GM19035 (cell line): ENCODE data around the gene NXN.
"Not testable (repeated sequence)": the region's sequence is repeated elsewhere in the genome, so short reads cannot be mapped to it uniquely, and the experiment has no call there.

Experiments
- ATAC-seq: cut with Tn5 transposase; IDR thresholded peaks from one replicate; pipeline ENCODE4 v1.9.1; 2021; ENCODE audit not compliant: unreplicated experiment

The NXN gene

DNA sequence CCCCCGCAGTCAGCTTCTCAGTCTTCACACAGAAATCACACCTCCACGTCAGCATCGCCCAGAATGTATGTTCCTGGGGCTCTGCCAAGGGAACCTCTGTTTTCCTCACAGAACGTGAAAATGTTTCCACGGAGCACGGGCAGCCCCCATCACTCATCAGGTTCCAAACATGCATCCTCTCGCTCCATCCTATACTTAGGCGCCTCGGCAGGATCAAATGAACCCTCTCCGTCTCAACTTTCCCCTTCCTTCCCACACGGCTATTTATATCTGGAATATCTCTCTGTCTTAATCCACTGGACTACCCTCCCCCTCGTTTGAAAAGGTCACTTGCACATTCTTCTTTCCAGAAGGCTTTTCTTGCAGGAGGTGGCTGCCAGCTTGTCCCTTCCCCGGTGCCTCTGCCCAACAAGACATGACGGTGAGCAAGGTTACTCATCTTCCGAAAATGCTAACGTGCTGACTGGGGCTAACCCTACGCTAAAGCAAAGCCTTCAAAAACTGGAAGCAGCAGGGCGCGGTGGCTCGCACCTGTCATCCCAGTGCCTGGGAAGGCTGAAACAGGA, 21.6 kb downstream of the NXN start:
- ATAC-seq = no peak

DNA sequence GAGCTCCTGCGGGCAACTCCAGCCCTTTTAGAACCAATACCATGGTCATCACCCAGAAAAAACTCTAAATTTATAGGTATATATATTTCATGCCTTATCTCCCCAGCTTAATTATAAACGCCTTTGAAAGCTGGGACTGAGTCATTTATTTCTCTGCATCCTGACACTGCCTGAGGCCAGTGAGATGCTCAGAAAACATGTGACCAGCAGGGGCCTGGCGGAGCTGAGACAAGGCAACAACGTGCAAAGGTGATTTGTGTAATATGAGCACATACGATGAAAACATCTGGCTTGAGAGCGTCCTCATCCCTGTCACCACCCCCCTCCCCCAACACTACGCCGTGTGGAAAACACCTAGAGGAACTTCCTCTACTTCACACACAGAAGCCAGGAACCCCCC, 22.7 kb downstream of the NXN start:
- no peak for ATAC-seq

DNA sequence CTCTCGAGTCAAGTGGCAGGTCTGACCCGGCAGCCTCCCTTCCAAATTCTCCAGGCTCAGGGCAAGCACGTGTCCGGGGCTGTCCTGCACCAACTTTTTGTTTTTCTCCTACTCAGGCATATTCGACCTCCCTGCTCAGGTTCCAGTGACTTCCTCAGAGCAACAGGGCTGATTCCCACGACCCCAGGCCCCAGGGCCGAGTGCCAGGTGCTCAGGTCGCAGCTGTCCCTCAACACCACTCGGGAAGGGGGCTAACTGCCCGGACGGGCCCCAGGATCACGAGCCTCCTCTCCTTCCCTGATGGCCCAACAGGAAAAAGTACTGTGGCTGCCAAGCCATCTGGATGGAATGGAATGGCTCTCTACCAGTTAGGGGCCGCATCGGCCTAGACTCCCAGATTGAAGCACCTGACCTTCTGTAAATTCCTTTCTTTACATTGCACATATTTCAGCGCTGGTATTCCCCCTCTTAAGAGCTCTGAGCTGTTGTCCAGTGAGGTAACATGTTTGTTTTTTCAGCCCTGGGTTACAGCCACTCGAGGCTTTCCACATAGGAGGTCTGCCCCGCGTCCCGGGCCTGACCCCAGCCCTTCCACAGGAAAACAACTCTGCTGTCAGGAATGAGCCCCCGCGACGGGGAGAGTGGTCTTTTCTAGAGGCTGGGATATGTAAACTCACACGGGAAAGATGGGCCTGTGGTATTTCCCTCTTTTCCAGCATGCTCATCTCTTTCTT, 25.0 kb downstream of the NXN start:
- no peak for ATAC-seq

DNA sequence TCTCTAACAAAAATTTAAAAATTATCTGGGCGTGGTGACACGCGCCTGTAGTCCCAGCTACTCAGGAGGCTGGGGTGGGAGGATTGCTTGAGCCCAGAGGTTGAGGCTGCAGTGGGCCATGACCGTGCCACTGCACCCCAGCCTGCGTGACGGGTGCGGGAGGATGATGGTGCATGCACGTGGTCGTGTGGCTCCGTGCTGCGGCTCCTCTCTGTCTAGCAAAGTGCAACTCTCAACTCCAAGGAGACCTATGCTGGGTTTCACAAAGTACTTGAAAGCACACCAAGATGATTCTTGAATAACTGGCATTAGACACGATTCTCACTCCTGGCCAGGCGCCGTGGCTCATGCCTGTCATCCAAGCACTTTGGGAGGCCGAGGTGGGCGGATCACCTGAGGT, 25.8 kb downstream of the NXN start:
- ATAC-seq = no peak

DNA sequence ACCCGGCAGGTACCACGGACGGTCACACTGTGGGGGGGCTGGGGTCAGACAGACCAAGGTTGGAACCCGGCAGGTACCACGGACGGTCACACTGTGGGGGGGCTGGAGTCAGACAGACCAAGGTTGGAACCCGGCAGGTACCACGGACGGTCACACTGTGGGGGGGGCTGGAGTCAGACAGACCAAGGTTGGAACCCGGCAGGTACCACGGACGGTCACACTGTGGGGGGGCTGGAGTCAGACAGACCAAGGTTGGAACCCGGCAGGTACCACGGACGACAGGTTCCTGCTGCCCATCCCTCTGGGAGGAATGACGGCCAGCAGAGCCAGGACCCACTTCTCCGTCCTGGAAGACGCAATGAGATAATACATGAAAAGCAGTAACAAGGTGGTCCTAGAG, 27.0 kb downstream of the NXN start:
- ATAC-seq = not testable (repeated sequence)

DNA sequence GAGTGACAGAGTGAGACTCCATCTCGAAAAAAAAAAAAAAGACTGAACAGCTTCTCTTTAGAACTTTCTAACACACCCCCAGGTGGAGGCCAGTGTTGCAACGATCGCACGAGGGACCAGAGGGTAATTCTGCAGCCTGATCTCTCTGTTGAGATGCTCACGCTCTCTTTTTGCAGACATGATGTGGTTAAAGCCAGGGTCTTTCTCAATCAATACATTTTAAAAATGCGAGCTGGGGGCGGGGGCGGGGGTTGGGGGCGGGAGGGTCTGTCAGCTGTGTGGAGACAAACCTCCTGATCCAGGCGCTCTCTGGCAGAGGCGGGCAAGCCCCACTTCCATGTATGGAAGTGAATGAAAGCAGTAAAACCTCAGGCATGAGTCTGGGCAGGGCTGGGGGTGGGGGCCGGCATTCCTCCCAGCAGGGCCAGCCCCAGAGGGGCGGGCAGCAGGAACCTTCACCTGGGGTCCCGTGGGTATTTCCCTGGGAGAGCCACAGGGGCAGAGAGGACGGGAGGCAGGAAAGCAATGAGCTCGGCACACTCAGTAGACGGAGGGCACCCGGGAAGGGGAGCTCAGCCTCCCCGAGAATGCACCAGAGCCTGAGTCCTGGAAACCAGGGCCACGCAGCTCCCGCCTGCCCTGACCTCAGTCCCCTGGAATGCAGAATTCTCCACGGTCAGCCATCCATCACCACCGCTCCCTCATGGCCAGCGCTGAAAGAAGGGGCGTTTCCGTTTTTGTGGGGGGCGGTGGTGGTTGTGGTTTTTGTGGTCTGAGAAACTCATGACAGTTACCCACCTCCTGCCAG, 28.0 kb downstream of the NXN start:
- no peak for ATAC-seq

DNA sequence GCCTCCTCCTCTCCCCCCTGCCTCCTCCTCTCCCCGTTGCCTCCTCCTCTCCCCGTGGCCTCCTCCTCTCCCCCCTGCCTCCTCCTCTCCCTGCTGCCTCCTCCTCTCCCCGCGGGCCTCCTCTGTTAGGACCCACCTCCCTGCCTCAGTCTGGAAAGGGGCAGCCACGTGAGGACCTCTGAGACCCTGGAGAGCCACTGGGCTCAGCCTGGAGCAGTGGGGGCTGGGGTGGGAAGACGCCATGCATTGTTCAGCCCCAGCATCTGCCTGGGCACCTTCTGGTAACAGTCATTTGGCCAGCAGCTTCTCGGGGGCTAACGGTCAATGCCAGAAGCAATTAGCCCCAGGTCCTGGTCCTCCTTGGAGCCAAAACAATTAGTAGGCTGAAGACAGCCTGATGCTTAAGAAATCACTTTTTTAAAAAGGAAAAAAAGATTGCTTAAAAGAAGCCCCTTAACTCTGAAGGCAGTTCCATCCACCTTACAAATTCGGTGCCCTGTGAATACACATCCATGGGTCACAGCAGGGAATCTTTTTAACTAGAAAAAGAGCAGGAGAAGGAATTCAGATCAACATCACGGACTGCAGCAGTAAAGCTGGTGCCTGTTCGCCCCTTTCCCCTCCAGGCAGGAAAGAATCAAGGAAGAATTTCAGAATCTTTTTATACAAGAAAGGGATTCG, 29.8 kb downstream of the NXN start:
- no peak for ATAC-seq

DNA sequence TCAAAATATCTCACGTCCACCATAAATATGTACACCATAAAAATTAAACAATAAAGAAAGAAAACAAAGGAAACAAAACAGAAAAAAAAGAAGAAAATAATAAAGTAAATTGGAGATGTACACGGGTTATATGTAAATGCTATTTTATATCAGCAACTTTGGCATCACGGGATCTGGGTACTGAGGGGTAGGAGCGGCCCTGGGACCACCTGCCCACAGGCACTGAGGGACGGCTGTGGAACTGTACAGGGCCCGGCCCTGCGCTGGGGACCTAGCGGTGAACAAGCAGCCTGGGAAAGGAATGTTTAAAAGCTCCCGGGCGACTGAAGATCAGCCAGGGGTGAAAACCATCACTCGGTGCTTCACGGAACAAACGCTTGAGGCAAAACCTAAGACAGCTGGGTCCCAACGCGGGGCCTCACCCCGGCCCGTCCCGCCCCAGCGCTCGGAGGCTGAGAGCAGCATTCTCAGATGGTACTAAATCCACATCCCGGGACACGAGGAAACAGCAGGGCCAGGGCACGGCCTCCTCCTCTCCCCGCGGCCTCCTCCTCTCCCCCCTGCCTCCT, 31.2 kb downstream of the NXN start:
- no peak for ATAC-seq

DNA sequence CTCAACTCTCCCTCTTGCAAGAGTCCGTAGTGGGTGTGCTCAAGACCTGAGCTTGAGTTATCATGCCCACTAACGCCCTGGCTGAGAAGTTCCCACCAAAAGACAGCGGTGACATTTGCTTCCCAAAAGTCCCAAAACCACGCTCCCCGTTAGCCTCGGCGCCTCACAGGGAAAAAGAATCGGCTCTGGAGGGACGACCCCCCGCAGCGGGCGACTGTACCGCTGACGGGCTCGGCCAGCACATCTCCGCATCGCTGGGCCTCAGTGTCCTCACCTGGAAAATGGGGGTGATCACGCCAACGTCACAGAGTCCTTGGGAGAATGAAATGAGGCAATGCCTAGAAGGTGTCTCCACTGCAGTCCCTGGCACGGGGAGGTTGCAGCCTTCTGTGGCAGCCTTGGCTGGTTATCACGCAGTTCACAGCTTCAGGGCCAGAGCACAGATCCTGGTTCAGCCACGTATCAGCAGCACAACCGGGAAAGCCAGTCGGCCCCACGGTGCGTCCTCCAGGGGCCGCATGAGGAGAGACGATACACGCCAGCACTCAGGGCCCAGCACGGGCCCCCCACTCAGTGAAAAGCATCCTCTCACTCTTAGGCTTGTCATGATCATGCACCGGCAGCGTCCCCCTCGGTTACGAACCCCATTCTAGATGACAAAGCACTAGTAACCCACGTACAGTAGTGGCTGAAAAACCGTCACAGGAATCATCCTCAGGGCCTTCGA, 32.9 kb downstream of the NXN start:
- no peak for ATAC-seq

DNA sequence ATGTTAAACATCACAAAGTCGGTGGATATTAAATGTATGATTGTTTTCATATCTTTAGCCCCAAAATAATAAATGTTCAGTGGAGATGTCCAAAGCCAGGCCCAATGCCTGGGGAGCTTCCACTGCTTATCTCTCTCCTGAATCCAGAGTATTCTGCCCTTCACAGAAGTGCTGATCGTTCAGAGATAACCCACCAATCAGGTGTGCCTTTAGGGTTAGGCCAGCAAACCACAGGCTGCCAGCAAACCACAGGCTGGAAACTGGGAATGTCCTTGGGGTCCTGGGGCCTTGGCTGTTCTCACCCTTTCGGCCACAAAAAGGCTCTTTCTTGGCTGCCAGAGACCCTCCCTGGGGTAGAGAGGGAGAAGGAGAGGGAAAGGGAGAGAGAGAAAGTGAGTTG, 33.9 kb downstream of the NXN start:
- ATAC-seq = no peak

DNA sequence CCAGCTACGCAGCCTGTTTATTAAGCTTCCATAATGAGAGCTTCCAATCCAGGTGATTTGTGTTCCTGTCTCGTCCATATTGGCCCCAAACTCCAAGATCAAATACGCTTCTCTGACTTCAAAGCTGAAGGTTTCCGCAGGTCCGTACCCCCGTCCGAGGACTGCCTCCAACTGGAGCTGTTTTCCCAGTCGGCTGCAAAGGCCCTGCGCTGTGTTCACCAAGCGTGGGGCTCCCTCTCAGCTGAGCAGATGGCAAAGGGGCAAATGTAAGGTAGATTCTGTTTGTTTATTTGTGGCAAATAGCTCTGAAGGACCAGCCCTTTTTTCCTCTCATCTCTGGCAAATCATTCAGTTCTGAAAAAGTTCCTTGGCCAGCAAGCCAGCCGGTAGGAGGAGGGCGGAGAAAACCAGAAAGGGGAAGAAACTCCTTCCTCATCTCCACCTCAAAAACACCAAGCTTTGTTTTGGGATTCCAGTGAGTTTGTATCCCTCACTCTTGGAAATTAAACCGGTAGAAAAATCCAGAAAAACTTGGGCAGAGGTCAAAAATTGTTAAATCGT, 35.2 kb downstream of the NXN start:
- ATAC-seq = no peak

DNA sequence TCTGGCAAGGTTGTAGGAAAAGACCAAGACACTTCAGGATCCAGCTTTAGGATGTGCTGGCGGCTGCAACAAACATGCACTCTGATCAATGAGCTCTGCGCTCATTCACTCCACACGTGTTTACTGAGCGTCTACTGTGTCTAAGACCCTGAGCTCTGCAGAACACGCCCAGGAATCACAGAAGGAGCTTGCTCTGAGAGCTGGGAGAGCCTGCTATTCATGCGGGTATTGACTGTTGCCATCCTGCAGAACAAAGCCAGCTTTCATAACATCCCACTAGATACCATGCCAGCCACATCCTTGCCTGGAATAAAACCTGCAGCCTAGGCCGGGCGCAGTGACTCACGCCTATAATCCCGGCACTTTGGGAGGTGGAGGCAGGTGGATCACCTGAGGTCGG, 44.1 kb downstream of the NXN start:
- no peak for ATAC-seq

DNA sequence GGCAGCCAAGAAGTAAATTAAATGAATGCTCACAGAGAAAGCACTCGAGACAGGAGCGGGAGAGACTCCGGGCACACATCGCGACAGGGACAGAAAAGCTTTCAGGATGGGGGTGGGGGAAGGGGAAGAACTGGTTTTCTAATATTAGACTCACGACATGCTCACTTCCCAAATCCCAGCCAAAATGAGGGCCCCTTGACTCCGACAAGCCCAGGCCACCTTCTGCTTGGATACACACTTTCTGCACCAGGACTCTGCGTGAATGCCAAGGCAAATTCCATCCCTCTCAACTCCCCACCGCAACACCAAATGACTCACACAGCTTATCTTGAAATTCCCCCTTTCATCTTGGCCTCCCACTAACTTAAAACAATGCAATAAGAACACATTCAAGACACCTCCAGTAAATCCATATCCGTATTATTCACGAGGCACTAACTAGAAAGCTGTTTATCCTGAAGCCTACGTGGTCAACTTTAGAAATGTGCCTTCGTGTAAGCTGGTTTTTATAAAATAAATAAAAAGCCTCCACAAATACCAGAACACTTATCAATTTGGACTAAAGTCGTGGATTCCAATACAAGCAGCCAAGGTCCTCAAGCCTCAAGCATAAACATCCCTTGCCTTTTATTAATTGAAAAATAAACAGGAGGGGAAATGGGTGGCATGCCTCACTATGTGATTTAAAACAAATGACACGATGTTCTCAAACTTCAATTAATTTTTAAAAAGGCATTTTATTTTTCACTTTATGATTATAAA, 46.1 kb downstream of the NXN start:
- ATAC-seq = no peak

DNA sequence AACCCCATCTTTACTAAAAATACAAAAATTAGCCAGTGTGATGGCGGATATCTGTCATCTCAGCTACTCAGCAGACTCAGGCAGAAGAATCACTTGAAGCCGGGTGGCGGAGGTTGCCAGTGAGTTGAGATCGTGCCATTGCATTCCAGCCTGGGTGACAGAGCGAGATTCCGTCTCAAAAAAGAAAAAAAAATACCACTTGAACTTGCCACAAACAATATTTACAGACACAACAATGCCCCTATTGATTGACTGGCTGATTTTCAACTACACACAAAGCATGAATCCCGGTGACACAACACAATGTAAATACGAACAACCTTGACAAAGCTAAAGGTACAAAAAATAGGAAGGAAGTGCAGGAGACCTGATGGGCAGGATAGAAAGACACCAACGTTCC, 49.3 kb downstream of the NXN start:
- no peak for ATAC-seq

DNA sequence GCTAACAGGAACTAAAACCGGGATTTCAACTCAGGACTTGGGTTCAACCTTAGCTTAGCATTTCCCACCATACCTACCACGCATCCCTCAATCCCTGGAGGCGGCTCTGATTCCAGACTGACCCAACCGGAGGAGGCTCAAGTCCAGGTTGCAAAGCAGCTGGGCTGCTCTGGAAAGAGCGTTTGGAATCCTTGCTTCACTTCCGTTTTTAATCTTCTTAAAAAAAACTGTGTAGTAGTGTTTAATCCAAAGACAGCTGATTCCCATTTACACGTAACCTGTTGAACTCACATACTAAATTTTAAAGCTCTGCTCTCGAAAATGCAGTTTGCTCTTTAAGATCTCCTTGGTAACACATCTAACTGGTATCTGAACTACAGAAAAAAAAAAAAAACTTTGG, 50.0 kb downstream of the NXN start:
- ATAC-seq = no peak

DNA sequence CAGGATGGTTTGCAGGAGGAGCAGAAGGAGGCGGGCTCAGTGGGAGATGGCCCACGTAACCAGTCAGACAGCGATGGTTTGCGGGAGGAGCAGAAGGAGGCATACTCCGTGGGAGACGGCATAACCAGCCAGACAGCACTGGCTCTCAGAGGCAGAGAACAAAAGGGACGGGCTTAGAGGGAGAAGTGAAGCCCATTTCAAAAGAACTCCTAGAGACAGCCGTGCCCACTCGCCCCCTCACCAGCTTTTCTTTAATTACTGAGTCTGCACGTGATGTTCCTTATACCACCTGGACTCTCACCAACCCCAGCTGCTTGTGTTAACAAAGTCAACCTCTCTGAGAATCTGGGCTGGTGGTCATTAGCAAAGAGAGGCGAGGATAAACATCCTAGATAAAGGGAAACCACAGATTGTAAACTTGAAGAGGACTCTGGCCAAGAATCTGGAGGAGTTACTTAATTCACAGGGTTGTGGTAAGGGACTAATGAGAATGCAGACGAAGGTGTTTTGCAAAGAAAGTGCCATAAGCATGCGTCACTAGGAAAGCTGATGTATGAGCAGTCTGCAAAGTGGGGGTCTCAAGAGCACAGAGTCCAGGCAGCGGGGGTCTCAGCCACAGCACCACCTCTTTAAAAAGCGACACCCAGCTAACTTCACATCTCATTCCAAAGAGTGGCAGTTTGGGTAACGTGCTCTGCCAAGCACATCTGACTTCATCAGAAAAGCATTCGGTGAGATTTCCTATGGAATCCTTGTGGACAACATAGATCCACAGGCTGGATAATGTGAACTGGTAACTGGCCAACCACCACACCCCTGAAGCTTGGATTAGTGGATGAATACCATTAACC, 51.7 kb downstream of the NXN start:
- ATAC-seq = no peak

DNA sequence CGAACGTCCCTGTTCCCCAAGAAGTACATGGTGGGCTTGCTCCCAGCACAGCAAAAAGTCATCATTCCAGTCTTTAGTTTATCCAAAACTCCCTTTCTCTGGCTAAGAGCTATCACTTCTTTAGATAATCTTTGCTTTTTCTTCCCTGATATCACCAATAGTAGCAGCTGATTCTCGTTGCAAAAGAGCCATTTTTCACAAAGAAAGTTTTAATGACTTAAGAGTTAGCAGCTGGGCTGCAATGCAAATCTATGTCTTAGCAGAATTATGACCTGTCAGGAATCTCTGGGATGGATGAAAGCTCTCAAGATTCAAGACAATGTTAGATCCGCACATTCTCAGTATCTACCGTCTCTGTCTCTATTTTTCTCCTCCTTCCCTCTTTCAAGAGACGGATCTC, 53.8 kb downstream of the NXN start:
- ATAC-seq = no peak

DNA sequence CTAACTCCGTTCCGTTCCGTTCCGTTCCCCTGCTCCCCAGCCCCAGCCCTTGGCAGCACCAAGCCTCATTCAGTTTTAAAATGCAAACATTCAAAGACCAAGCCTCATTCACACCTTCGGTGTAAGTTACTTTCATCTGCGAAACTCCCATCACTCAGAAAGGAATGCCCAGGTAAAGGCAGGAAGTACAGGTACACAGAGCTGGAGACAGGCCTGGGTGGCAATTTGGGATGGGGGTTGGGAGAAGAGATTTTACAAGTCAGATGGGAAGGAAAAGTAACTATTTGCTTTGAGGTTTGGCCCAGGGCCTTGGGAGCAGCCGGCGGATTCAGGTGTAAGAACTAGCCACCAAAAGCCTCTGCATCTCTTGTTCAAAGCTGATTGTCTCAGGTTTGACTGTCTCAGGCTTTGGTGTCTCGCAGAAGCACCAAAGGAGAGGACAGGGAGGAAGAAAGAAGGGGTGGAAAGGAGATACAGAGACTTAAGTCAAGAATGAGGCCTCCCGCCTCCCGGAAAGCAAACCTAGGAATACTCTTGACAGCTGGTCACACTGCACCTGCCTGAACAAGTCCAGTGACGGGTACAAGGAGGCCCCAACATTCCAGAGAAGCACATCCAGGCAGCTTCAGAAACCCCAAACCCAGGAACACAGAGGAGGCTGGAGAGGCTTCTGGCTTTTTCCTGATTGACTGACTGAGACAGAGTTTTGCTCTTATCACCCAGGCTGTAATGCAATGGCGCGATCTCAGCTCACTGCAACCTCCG, 54.7 kb downstream of the NXN start:
- ATAC-seq = no peak
